GM06990 (cell line): ENCODE results near the gene ELK4.
A peak's percentile ranks its signal among the peaks of the same experiment; 100 is the strongest.

Experiments
- DNase-seq: peaks from one replicate; pipeline ENCODE4 v3.0.0-alpha.2; 2011; ENCODE audit not compliant: insufficient read length; ENCODE audit errors: extremely low read depth
- H3K27me3 ChIP-seq: replicated peaks from 2 replicates; pipeline ENCODE4 v1.6.0; 2011; ENCODE audit warnings: low read length; ENCODE audit not compliant: control insufficient read depth, insufficient read depth
- H3K36me3 ChIP-seq: 2 replicates; pipeline ENCODE4 v1.5.1; 2011; ENCODE audit warnings: low read length; ENCODE audit not compliant: control insufficient read depth, insufficient read depth
- H3K4me3 ChIP-seq: replicated peaks from 2 replicates; pipeline ENCODE4 v1.5.1; 2011; ENCODE audit warnings: low read depth, mild to moderate bottlenecking, control low read depth, low read length
- TF ChIP-seq, protein P1 (sequence below): IDR thresholded peaks from 2 replicates; pipeline ENCODE4 v1.5.1; 2011; ENCODE audit warnings: low read length, control low read depth, mild to moderate bottlenecking, inconsistent platforms; ENCODE audit not compliant: insufficient read depth, poor library complexity, severe bottlenecking

ELK4 gene

DNA sequence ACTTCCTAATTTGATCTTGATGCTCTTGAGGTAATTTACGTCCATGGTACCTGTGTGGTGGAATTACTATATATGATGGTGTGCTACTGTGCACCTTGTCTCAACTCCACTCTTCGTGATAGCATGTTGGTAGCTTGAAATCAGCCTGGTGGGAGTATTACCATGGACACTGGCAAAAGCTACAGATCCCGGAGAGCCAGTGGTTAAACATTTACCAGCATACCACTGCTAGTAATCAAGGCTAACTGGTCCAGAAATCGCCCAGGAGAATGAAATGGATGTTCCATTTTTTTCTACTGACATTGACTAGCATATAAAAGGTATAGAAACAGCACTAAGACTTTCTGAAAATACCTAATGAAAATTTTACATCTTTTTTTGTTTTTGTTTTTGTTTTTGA, 30.6 kb downstream of the ELK4 start:
- TF ChIP-seq, protein P1, sequence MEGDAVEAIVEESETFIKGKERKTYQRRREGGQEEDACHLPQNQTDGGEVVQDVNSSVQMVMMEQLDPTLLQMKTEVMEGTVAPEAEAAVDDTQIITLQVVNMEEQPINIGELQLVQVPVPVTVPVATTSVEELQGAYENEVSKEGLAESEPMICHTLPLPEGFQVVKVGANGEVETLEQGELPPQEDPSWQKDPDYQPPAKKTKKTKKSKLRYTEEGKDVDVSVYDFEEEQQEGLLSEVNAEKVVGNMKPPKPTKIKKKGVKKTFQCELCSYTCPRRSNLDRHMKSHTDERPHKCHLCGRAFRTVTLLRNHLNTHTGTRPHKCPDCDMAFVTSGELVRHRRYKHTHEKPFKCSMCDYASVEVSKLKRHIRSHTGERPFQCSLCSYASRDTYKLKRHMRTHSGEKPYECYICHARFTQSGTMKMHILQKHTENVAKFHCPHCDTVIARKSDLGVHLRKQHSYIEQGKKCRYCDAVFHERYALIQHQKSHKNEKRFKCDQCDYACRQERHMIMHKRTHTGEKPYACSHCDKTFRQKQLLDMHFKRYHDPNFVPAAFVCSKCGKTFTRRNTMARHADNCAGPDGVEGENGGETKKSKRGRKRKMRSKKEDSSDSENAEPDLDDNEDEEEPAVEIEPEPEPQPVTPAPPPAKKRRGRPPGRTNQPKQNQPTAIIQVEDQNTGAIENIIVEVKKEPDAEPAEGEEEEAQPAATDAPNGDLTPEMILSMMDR = no peak
- Histone ChIP-seq H3K36me3 (peaks cover 2% of the 10 kb centered on the region), H3K4me3 (no peak overlapping the region), H3K27me3 (no peaks in the 10 kb centered on the region)
- no peak for DNase-seq

DNA sequence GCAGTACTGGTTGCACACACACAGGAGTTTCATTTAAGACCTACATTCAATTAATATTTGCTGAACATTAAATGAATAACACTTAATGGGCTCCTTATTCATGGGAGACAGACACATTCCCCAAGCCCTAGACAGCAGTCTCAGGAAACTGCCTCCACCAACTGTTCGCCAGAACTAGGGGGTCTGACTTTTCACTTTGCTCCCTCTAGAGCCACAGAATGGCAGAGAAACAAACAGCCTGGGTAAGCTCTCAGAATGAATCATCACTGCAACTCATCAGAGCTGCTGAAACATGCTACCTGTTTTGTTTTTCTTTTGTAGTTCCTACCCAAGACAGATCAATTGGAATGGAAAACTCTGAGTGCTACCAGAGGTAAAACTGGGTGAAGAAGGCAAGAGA, 31.7 kb downstream of the ELK4 start:
- TF ChIP-seq, protein P1 = peak; percentile 28
- DNase-seq = no peak
- Histone ChIP-seq H3K36me3 (peaks cover 2% of the 10 kb centered on the region), H3K27me3 (no peaks in the 10 kb centered on the region), H3K4me3 (no peak overlapping the region)

DNA sequence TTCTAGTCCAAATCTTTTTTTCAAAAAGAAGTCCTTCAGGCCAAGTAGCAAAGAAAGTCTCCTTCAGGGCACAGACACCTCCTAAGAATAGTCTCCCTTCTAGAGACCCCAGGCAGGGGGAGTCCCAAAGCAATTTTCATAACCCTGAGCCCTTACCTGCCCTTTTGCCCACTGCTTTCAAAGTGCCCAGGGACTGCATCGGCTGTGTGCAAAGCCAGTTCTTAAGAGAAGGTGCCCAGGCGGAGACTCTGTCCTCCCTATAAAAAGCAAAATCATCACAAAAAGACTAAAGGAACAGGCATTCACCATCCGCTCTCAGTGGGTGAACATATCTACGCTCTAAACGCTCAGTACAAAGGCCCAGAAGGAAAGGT, 32.2 kb downstream of the ELK4 start:
- Histone ChIP-seq H3K36me3 (peaks cover 2% of the 10 kb centered on the region), H3K4me3 (no peak overlapping the region), H3K27me3 (no peaks in the 10 kb centered on the region)
- no peak for DNase-seq
- TF ChIP-seq, protein P1 = no peak

DNA sequence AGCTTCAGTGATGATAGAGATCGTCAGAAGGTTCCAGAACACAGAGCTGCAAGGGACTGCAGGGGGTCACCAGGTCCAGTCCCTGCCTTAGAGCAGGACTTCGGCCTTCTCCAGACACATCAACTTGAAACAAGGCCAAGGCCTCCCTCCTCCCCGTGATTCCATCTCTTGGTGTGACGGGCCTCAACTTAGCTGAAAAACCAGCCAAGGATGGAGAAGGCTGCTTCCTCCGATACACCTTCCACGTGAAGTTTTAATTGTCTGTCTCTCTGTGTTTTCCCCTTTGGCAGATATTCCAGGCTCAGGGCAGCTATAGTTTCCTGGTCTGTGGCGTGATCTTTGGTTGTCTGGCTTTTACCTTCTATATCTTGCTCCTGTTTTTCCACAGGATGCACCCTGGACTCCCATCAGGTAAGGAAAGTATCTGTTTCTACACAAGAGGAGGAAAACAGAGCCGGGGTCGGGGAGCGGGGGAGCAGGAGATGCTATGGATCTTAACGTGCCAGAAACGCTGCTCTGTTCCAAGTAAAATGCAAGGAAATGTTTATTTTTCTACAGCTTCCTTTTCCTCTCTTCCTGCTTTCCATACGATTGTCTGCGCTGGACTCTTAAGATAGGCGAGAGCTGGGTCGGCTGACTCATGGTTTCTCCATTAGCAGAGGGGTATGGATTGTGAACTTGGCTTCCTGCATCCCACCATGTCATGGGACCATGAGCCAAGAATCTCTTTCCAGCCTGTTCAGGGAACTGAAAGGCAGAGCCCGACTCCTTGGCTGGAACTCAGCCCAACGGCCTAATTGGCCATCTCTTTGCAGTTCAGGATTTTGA, 32.8 kb downstream of the ELK4 start:
- DNase-seq = no peak
- TF ChIP-seq, protein P1 = no peak
- Histone ChIP-seq H3K4me3 (no peak overlapping the region), H3K36me3 (peaks cover 2% of the 10 kb centered on the region), H3K27me3 (no peaks in the 10 kb centered on the region)

DNA sequence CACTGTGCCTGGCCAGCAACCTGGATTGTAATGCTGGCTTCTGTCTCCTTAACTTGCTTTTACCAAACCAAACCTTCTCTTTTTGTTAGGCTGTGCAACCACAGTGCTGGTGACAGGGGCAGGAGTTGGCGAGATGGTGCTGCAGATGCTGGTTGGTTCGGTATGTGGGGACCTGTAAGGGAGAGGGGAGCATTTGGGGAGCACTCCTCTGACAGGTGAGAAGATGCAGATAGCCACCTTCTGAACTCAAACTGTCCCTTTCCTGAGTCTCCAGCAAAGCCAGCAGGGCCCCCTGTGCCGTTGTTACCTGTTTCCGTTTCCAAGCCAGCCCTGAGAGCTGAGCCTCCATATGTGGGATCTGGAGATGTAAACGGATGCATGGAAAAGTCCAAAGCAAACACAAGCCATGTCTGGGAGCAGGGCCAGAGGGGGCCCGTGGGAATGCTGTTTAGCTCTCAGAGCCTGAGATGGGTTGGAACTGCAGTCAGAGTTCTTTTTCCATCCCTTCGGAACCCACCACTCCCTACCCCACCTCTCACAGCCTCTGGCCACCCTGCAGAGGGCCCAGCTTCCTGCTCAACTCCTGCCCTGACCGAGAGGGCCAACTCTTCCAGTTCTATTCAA, 34.0 kb downstream of the ELK4 start:
- no peak overlapping the region for H3K4me3 ChIP-seq
- DNase-seq = no peak
- TF ChIP-seq, protein P1 = no peak
- H3K36me3 ChIP-seq = peaks cover 2% of the 10 kb centered on the region
- H3K27me3 ChIP-seq = no peaks in the 10 kb centered on the region
